OCI-LY1 (cell line): Measurements from ENCODE around the gene ALS2.

Experiments
- CTCF ChIP-seq: fragments of 200-600 bp; sonication (generic), shearing (Covaris generic); IDR thresholded peaks from 2 replicates; pipeline ENCODE4 v1.5.1; 2017; ENCODE audit warnings: mild to moderate bottlenecking, antibody characterized with exemption, low read length, moderate library complexity, mixed read lengths
- EZH2 ChIP-seq: fragments of 200-600 bp; sonication (generic), shearing (Covaris generic); IDR thresholded peaks from 2 replicates; pipeline ENCODE4 v1.8.0; 2017; ENCODE audit warnings: borderline replicate concordance, mixed run types, mild to moderate bottlenecking, antibody characterized with exemption, low read length, moderate library complexity, mixed read lengths

GRCh38 chr2:201696151-201696659 is 84.5 kb downstream of the ALS2 start:
- no peak for TF ChIP-seq CTCF
- TF ChIP-seq EZH2: no peak
